HCT116 (cell line): Measurements from ENCODE around the gene TUBB4B. TPM values are rescaled to one million over a fixed set of nuclear protein-coding genes. Genes with fewer than 3 reads are reported as not detected.

Source experiments
- ATAC-seq: fragments of 200-7000 bp; cut with Tn5 transposase; 2 replicates; pipeline ENCODE4 v1.9.1; 2020; ENCODE audit warnings: mild to moderate bottlenecking, moderate library complexity
- BruUV-seq: library from RNA; stranded (reverse); fragments of 400-500 nt; replicated peaks from 2 replicates; lab custom pipeline; 2021; lab: Mats Ljungman, UMichigan
- CTCF ChIA-PET: fragments of 300-600 bp; sonication (Branson Sonifier 250); formaldehyde crosslinking; loops from one replicate; lab custom pipeline; 2021; ENCODE audit warnings: antibody characterized with exemption; lab: Charles Lee
- POLR2A ChIA-PET: fragments of 300-600, 350-600 bp; sonication (Branson Sonifier 250); formaldehyde crosslinking; loops from one replicate; lab custom pipeline; 2021; ENCODE audit warnings: antibody characterized with exemption; lab: Charles Lee
- RAD21 ChIA-PET, 2 experiments: fragments of 300-600 bp; sonication (Branson Sonifier 250); formaldehyde crosslinking; loops; one replicate each; lab custom pipeline; 2023; ENCODE audit warnings: low total read pairs in 2 of 2; ENCODE audit not compliant: uncharacterized antibody in 2 of 2, unreplicated experiment in 2 of 2, low non-redundant PET in 1 of 2; lab: Charles Lee
- DNase-seq: peaks from one replicate; pipeline ENCODE4 v3.0.0-alpha.2; 2010; ENCODE audit warnings: low read depth, low spot score
- H2AFZ ChIP-seq: fragments of 200-600 bp; shearing (Covaris generic), sonication (generic); 2 replicates; pipeline ENCODE4 v1.6.1; 2017; ENCODE audit warnings: low read depth, mixed run types, mixed read lengths, antibody characterized with exemption, low read length; ENCODE audit not compliant: poor library complexity, severe bottlenecking
- H3K27ac ChIP-seq: 2 replicates; pipeline ENCODE4 v1.5.1; 2012; ENCODE audit warnings: low read depth, low read length
- H3K27me3 ChIP-seq: fragments of 200-600 bp; sonication (generic); 2 replicates; pipeline ENCODE4 v1.6.1; 2016; ENCODE audit warnings: mixed run types, low read length, mixed read lengths; ENCODE audit not compliant: insufficient read depth
- H3K36me3 ChIP-seq, 2 experiments: fragments of 200-500 bp in 1 of 2; fragments of 200-600 bp in 1 of 2; sonication (Bioruptor generic) in 1 of 2; sonication (generic) in 1 of 2; 2 replicates each; pipeline versions ENCODE4 v1.5.1 to v1.6.1; 2014 to 2016; ENCODE audit warnings: low read length in 2 of 2, inconsistent platforms in 1 of 2, mixed read lengths in 1 of 2, mixed run types in 1 of 2; ENCODE audit not compliant: insufficient read depth in 2 of 2, control insufficient read depth in 1 of 2
- H3K4me1 ChIP-seq, 2 experiments: fragments of 200-600 bp in 1 of 2; sonication (generic) in 1 of 2; 2 replicates each; pipeline versions ENCODE4 v1.5.1 to v1.6.1; 2012 to 2017; ENCODE audit warnings: low read length in 2 of 2, inconsistent platforms in 1 of 2, mild to moderate bottlenecking in 1 of 2, mixed read lengths in 1 of 2, mixed run types in 1 of 2, moderate library complexity in 1 of 2; ENCODE audit not compliant: insufficient read depth in 2 of 2, control insufficient read depth in 1 of 2
- H3K4me2 ChIP-seq: fragments of 200-600 bp; sonication (generic); 2 replicates; pipeline ENCODE4 v1.6.1; 2017; ENCODE audit warnings: mixed run types, low read length, mixed read lengths
- H3K4me3 ChIP-seq, 2 experiments: fragments of 200-600 bp in 1 of 2; sonication (generic) in 1 of 2; replicated peaks in 1 of 2; 2 replicates each; pipeline ENCODE4 v1.5.1; 2011 to 2016; ENCODE audit warnings: low read length in 2 of 2, control low read depth in 1 of 2, low read depth in 1 of 2, mild to moderate bottlenecking in 1 of 2, mixed read lengths in 1 of 2, mixed run types in 1 of 2
- H3K79me2 ChIP-seq: fragments of 200-600 bp; sonication (generic); 2 replicates; pipeline ENCODE4 v1.6.1; 2017; ENCODE audit warnings: mild to moderate bottlenecking, mixed run types, low read length, moderate library complexity, mixed read lengths; ENCODE audit not compliant: insufficient read depth
- H3K9ac ChIP-seq: fragments of 200-600 bp; sonication (generic); 2 replicates; pipeline ENCODE4 v1.6.1; 2016; ENCODE audit warnings: low read length, mixed read lengths
- H3K9me2 ChIP-seq: fragments of 200-600 bp; sonication (generic), shearing (Covaris generic); 2 replicates; pipeline ENCODE4 v1.6.1; 2017; ENCODE audit warnings: mixed run types, mild to moderate bottlenecking, moderate library complexity; ENCODE audit not compliant: insufficient read depth
- H3K9me3 ChIP-seq, 2 experiments: fragments of 200-500 bp in 1 of 2; fragments of 200-600 bp in 1 of 2; sonication (Bioruptor generic) in 1 of 2; sonication (generic) in 1 of 2; 2 replicates each; pipeline ENCODE4 v1.6.1; 2014 to 2017; ENCODE audit warnings: low read length in 2 of 2, mixed read lengths in 2 of 2, inconsistent platforms in 1 of 2, low read depth in 1 of 2, mild to moderate bottlenecking in 1 of 2, mixed run types in 1 of 2, moderate library complexity in 1 of 2; ENCODE audit not compliant: control insufficient read depth in 1 of 2, insufficient read depth in 1 of 2
- H4K20me1 ChIP-seq: fragments of 200-600 bp; sonication (generic), shearing (Covaris generic); 2 replicates; pipeline ENCODE4 v1.6.1; 2017; ENCODE audit warnings: mixed run types, mild to moderate bottlenecking, moderate library complexity; ENCODE audit not compliant: insufficient read depth
- ATF3 ChIP-seq: IDR thresholded peaks from 2 replicates; pipeline ENCODE4 v1.6.1; 2012
- CBX3 ChIP-seq: IDR thresholded peaks from 2 replicates; pipeline ENCODE4 v1.6.1; 2012; ENCODE audit warnings: low read depth
- CEBPB ChIP-seq: IDR thresholded peaks from 2 replicates; pipeline ENCODE4 v1.6.1; 2012; ENCODE audit warnings: low read depth
- ELF1 ChIP-seq: IDR thresholded peaks from 2 replicates; pipeline ENCODE4 v1.6.1; 2012; ENCODE audit warnings: low read depth, borderline replicate concordance
- EZH2phosphoT487 ChIP-seq: fragments of 200-600 bp; IDR thresholded peaks from 2 replicates; pipeline ENCODE4 v1.6.1; 2018; ENCODE audit warnings: antibody characterized with exemption, borderline replicate concordance
- JUND ChIP-seq: IDR thresholded peaks from 2 replicates; pipeline ENCODE4 v1.6.1; 2012
- MAX ChIP-seq: IDR thresholded peaks from 2 replicates; pipeline ENCODE4 v1.6.1; 2012
- POLR2A ChIP-seq: IDR thresholded peaks from 2 replicates; pipeline ENCODE4 v1.7.0; 2011; ENCODE audit warnings: borderline replicate concordance; ENCODE audit not compliant: insufficient read depth, insufficient read length; ENCODE audit errors: extremely low read depth
- RAD21 ChIP-seq: IDR thresholded peaks from 2 replicates; pipeline ENCODE4 v1.6.1; 2012; ENCODE audit warnings: low read depth, mild to moderate bottlenecking
- REST ChIP-seq: IDR thresholded peaks from 2 replicates; pipeline ENCODE4 v1.6.1; 2012; ENCODE audit warnings: low read depth
- SP1 ChIP-seq: IDR thresholded peaks from 2 replicates; pipeline ENCODE4 v1.6.1; 2012; ENCODE audit warnings: low read depth
- SRF ChIP-seq: IDR thresholded peaks from 2 replicates; pipeline ENCODE4 v1.6.1; 2012; ENCODE audit warnings: low read depth
- TCF7L2 ChIP-seq: IDR thresholded peaks from 2 replicates; pipeline ENCODE4 v1.7.0; 2011; ENCODE audit warnings: borderline replicate concordance, inconsistent platforms; ENCODE audit not compliant: insufficient read depth, insufficient read length; ENCODE audit errors: extremely low read depth
- YY1 ChIP-seq: IDR thresholded peaks from 2 replicates; pipeline ENCODE4 v1.6.1; 2011; ENCODE audit warnings: low read length, low read depth, moderate library complexity, mild to moderate bottlenecking; ENCODE audit not compliant: insufficient replicate concordance; ENCODE audit errors: extremely low read depth
- ZFX ChIP-seq: fragments of 450-650 bp; IDR thresholded peaks from 2 replicates; pipeline ENCODE4 v1.6.1; 2017
- ZNF274 ChIP-seq: fragments of 200-500 bp; sonication (Bioruptor generic); IDR thresholded peaks from 2 replicates; pipeline ENCODE4 v1.6.1; 2014; ENCODE audit warnings: mild to moderate bottlenecking, low read depth, low read length, inconsistent platforms
- intact Hi-C: fragments of 100-400 bp; cut with micrococcal nuclease; formaldehyde crosslinking; loops from 2 replicates; pipeline ENCODE4 v1.10.0; 2022
- total RNA-seq: library from RNA; stranded (reverse); gene quantifications from one replicate; pipeline ENCODE4 v1.2.1, GENCODE V29; 2021; ENCODE audit not compliant: unreplicated experiment
- TF ChIP-seq, protein P1 (sequence below): IDR thresholded peaks from 2 replicates; pipeline ENCODE4 v1.6.1; 2011; ENCODE audit warnings: mild to moderate bottlenecking, low read length, moderate library complexity; ENCODE audit not compliant: insufficient replicate concordance; ENCODE audit errors: extremely low read depth

Gene TUBB4B
- total RNA-seq, 1 experiment from 2014 or later: 502 TPM

GRCh38 chr9:137273611-137274320 lies 32.7 kb downstream of the TUBB4B start:
- no peak for ATAC-seq
- Histone ChIP-seq H3K27ac (peak overlapping the region; percentile 56; the same call in 1 of the 2 replicates), H3K36me3 (peaks cover 4 to 16% of the 10 kb centered on the region in 2 experiments; a peak in 3 of 4 replicates), H3K9me2 (no peaks in the 10 kb centered on the region), H4K20me1 (no peaks in the 10 kb centered on the region), H3K9ac (no peak overlapping the region)
- RAD21 ChIA-PET: no interaction called here
- intact Hi-C loops: no loop called here
- no peak for TF ChIP-seq POLR2A
- no peak for TF ChIP-seq CBX3
- TF ChIP-seq EZH2phosphoT487: no peak
- TF ChIP-seq, protein P1, sequence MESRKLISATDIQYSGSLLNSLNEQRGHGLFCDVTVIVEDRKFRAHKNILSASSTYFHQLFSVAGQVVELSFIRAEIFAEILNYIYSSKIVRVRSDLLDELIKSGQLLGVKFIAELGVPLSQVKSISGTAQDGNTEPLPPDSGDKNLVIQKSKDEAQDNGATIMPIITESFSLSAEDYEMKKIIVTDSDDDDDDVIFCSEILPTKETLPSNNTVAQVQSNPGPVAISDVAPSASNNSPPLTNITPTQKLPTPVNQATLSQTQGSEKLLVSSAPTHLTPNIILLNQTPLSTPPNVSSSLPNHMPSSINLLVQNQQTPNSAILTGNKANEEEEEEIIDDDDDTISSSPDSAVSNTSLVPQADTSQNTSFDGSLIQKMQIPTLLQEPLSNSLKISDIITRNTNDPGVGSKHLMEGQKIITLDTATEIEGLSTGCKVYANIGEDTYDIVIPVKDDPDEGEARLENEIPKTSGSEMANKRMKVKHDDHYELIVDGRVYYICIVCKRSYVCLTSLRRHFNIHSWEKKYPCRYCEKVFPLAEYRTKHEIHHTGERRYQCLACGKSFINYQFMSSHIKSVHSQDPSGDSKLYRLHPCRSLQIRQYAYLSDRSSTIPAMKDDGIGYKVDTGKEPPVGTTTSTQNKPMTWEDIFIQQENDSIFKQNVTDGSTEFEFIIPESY: no peak
- no peak for TF ChIP-seq ELF1
- no peak for TF ChIP-seq ZFX
- no peak for TF ChIP-seq SRF
- no peak for TF ChIP-seq RAD21
- TF ChIP-seq ZNF274: no peak
- TF ChIP-seq JUND: no peak
- TF ChIP-seq ATF3: no peak
- no peak for TF ChIP-seq MAX
- no peak for TF ChIP-seq CEBPB
- no peak for TF ChIP-seq SP1
- no peak for TF ChIP-seq REST
- TF ChIP-seq TCF7L2: no peak
- no peak for TF ChIP-seq YY1
- TF ChIP-seq, all 23 proteins: peak for 0
- H2AFZ ChIP-seq: no peak overlapping the region
- H3K4me2 ChIP-seq: no peak overlapping the region
- peaks cover 11% of the 10 kb centered on the region for H3K79me2 ChIP-seq
- CTCF ChIA-PET: interaction anchor here (1.1 to 1.3 kb wide), 3 partner anchors 13 to 37 kb away, joined by 3 to 4 read pairs (median 3); no protein-coding TSS in a partner anchor
- no TSS peak for BruUV-seq
- H3K4me1 ChIP-seq: peaks cover 31 to 40% of the 10 kb centered on the region in 2 experiments
- no peaks in the 10 kb centered on the region for H3K27me3 ChIP-seq
- H3K4me3 ChIP-seq: no peak overlapping the region
- POLR2A ChIA-PET: interaction anchor here (1.4 kb wide), 1 partner anchor 30 kb away, joined by 3 read pairs; no protein-coding TSS in a partner anchor
- no peak for DNase-seq
- no peaks in the 10 kb centered on the region for H3K9me3 ChIP-seq
